CD4-positive, alpha-beta T cell treated with Interleukin-12 subunit alpha and Interleukin-12 subunit beta, for 1 hour (primary cell): ENCODE results near the gene NMNAT3.
A peak's percentile ranks its signal among the peaks of the same experiment; 100 is the strongest.

Source experiments
- DNase-seq: peaks from one replicate; pipeline ENCODE4 v3.0.0-alpha.2; 2020

NMNAT3 gene

DNA sequence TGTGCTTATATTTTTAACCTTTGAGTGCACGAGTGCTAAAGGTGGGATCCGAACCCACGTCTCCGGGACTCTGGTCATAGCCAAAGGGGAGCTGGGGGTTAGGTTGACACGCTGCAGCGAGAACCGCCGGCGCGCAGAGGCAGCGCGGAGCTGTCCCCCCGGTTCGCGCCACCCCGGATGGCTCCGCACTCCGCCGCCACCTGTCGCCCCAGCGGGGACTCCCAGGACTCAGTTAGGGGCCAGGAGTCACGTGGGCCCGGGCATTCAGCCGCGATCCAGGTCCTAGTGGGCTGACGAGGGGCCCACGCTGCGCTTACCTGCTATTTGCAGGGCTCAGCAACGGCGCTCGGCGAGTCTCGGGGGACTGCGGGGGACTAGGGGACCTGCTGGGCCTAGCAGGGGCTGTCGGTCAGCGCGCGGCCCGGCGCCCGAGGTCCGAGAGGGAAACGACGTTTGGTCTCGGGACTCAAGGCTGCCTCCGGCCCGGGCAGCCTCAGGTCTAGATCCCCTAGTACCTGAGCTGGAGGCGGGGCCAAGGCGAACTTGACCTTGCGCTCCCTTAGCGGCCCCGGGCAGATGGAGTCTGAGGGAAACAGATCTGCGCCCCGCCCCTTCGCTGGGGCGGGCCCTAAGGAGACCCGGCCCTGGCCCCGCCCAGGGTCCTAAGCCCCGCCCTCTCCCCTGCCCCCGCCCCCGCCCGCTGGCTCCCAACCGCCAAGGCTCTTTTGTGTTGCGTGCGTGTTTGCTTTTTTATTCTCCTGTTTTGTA, at the start of gene NMNAT3:
NMNAT3 (minus strand) TSS at position 585 of the 768 bp plus-strand sequence. CDS start 50,248 bp downstream, outside the sequence.
- peak; percentile 78 for DNase-seq

DNA sequence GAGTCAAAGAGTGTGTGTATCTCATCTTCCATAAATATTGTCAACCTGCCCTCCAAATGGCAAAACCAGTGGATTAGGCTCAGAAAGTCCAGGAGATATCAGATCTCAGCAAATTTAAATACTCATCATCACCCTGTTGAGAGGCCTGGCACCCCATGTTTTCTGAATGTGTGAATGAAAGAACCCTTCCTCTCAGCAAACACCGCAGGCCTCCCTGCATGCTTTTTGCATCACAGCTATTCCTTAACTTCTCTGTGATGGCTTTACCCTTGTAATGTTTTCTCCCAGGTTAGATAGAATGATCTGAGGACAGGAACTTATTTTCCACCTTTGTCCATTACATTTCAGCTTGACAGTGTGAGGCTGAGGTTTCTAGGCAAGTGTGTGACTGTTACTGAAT, 43.6 kb upstream of the NMNAT3 start:
- no peak for DNase-seq

DNA sequence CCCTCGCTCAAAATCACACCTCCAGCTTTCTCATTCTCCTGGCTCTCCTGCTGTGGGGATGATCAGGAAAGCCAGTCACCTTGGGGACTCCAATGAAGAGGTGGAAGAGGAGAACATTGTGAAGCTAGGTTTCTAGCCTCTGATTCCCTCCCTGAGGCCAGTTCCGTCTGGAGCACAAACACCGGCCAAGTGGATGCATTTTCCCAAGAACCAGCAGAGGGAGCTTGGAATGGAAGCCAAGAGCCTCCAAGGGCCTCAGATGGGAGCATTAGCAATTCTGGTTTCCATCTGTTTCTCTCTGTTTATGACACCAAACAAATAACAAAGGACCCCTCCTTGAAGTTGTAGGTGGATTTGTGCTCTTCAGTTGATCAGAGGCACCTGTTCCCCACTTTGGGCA, 40.6 kb upstream of the NMNAT3 start:
- DNase-seq, result no peak

DNA sequence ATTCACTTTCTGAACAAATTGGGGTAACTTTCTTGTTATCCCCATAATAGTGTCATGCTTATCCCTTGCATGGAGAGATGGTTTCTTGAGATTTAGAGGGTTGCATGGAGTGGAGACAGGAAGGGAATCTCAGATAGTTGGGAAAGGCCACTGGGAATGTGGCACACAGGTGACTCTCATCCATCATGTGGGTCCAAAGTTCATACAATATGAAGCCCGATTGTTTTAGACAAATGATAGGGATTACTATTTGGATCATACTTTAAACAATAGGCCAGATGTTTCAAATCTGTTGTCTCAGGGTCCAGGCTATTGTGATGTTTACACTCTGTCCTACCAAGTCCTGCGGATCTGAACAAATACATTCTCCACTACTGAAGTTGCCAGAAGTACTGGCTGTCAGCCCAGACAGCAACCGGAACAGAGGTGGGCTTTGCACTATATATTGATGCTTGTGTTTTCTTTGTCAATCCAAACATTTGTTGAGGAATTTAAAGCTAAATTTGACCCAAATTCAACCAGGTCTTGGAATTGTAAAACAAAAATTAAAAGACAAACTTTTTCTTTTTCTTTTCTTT, 39.2 kb upstream of the NMNAT3 start:
- DNase-seq, result no peak

DNA sequence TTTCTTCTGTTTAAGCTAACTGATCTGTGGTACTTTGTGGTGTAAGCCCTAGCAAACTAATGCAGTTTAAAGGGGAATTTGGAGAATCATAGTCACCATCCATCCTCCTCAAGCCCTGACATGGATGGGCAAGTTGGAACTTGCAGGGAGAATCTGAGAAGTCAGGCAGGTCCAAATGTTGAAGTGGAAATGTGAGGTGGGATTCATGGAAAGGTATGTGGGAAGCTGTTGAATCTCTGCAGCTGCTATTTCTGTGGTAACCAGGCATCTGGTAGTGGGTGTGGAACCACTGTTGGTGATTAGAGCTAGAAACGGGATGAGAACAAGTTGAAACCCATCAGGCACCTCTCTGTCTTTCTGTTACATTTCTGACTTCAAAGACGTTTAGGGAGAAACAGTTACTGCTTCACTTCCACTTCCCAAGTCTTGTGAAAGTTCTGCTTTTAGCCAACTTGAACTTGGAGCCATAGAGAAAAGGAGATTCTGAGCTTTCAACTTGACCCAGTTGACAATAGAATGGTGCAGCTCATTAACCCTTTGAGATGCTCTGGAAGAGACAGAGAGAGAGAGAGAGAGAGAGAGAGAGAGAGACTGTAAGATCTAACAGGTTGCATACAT, 38.1 kb upstream of the NMNAT3 start:
- DNase-seq, result no peak

DNA sequence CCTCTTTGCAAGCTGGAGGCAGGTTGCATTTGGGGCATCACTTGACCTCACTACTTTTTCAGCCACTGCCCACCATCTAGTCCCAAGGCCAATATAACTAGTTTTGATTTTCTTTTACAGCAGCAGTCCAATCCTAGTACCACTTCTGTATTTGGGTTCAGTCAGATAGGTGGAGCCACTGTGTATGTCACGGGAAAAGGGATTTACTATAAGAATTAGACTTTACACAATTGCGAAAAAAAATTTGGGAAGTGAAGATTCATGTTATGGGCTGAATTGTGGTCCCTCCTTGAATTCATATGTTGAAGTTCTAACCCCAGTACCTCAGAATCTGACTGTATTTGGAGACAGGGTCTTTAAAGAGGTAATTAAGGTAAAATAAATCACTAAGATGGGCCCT, 37.4 kb upstream of the NMNAT3 start:
- DNase-seq, result no peak

DNA sequence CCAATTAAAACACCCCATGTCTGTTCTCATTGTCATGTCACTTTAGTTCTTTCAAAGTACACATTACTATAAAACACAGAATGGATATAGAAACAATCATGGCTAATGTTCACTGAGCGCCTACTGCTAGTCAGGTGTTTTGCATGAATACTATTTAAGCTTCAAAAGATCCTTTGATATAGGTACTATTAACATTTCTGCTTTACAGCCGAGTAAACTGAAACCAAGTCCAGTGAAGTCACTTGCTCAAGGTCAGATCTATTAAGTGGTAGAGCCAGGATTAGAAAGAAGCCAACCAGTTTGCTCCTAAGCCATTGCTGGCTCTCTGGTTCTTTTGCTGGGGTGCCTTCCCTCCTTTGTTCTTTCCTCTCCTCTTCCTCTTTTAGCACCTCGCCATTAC, 32.4 kb upstream of the NMNAT3 start:
- DNase-seq, result no peak

DNA sequence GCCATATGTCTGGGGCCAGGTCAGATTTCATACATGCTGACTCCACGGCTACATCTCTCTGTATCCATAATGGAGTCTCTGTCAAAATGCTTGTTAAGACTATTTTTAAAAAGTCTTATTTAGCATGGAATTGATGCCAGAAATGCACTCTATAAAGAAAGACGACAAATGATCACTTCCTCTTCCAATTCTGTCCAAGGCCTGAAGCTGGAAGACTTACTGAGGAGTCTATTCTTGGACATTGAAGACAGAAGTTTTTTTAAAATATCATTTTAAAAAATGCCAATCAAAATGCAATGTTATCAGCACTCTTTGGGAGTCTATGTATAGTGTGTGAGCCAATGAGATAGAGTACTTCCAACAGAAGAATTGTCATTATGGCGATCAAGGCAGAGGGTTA, 27.9 kb upstream of the NMNAT3 start:
- no peak for DNase-seq

DNA sequence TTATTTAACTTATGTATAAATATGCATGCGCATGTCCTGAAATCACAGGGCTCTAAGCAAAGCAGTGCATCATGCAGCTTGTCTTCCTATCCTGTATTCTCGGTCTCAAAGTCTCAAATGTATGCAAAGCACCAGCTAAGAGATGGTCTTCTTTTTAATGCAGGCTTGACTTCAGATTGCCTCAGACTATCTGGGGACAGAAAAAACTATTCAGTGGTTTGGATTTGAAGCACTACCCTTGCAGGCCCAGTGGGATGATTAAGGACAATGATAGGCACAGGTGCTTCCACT, 18.5 kb upstream of the NMNAT3 start:
- no peak for DNase-seq

DNA sequence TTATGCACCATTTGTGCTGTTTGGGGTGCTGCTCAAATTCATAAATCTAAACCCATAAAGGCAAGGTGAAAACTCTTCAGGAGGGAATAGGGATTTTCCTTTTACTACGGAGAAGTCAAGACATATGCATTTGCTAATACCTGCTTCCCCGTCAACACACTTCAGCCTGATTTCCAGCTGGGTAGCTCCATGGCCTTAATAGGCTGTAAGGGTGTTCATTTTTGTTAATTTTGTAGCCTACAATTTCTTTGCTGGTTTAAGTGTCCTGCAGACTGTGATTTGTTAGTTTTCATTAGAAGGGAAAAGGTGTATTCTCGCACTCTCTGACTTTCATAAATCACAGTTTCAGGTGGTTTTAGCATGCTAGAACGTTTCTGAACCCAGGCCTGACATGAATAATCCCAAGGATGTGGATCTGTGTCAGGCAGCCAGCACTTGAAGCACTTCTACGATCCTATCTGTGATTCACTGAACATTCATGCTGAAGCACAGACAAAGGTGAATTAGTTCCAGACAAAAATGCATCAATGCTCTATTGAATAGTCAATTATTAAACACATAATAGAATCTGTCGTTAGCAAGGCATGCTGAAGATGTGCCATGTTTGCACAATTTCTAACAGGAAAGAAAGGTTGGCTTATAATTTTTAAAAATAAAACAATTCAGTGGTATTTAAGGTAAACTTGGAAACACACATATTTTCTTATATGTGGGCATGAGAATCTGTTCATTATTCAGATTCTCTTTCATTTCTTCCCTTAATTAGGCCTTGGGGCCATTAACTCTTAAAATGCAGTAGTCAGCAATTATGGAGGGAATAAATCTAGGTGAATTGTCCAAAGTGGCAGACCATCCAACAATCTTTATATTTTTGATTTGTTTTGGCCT, 17.9 kb upstream of the NMNAT3 start:
- DNase-seq, result no peak

DNA sequence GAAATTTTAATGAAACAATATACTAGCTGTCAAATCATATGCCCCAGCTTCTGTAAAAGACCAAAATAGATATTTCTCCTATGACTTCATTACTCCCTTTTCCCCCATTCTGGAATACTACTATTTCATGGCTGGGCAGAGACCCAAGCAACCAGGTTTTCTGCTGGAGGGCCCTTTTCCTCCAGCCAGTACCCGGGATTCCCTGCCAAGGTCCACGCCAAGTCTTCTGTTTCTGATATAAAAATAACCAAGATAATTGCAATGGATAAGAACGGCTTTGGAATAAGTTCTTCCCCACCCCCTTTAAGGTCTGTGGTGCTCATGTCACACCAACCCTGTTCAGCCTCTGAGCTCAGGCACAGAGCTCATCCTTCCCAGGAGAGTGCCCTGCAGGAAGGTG, 17.2 kb upstream of the NMNAT3 start:
- DNase-seq, result no peak

DNA sequence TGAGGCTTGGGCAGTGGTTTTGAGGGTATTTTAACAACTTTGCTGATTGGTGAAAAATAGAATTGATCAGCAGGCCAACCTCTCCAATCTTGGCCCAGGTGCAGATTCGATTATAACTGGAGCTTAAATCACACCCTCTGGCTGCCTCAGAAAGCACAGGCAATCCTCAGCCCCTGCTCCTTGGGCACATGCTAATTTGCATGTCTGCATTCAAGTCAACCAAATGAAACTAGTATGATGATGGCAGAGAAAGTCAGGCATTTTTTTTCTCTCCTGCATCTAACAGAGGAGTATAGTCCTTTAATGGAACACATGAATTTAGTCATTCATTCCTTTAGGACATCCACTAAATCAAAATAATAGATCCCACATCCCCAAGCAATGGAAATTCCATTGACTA, 16.8 kb upstream of the NMNAT3 start:
- DNase-seq, result no peak

DNA sequence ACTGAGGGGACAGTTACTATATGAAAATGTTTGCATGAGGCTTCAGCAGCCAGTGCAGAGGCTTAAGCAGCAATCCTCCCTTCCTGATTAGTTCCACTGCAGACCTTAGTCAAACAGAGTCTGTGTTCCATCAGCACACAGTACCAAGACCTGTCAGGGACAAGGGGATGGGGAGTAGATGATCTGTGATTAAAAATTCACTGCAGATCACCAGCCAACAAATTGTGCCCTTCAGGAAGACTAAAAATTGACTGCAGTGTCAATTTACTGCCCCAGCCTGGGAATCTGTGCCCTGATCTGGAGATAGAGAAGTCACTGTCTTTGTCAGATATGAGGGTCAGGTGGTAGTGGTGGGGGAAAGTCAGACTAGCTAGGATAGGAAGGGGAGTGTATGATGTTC, 13.8 kb upstream of the NMNAT3 start:
- no peak for DNase-seq

DNA sequence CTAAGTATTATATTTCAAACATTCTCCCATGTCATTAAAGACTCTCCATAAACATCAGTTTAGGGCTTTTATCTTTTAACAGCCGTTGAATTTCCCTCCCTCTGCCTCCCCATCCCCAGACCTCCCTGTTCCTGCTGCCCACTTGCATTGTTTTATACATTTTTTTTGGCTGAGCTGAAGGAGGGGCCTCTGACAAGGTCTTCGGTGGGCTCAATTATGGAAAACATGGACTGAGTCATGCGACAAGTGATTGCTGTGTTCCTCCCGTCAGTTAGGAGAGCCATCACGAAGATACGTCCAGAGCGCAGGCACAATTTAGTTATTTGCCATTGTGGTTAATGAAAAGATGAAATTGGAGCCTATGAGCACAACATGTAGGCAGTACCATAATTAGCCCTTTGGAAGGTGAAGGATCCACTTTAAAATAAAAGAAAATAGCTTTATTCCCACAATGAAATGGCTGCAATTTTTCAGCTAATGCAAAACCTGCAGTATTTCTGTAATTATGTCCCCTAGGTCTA, 12.0 kb upstream of the NMNAT3 start:
- no peak for DNase-seq

DNA sequence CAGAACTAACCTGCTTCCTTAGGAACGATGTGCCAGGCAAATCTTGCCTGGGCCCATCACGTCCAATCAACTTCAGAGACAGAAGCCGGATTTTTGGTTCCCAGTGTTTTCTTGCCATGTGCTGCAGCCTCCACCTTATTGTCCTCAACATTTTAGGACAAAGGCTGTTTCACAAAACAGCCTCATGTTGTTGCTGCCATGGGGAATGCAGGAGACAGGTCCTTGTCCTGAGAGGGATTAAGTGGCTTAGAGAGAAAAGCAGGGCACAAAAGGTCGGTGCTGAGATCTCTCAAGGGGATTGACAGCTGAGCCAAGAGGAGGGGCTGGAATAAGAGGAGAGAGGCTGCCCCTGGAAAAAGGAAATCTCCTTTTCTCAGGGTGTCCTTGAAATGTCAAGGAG, 11.3 kb upstream of the NMNAT3 start:
- no peak for DNase-seq

DNA sequence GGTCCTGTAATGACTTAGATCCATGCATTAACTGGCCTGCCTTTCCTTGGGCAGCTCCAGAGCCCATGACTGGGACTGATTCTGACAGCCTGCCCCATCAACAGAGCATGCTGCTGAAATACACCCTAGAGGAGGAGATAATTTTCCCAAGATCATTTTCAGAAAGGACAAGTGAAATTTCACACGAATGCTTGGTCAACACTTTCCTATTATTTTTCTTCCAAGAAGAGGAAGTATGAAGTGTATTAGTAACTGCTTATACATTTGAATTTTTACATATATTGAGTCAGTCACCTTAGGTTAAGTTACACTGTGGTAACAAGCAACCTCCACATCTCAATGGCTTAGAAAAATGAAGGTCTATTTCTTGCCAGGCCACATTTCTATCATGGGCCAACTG, 9.7 kb upstream of the NMNAT3 start:
- no peak for DNase-seq

DNA sequence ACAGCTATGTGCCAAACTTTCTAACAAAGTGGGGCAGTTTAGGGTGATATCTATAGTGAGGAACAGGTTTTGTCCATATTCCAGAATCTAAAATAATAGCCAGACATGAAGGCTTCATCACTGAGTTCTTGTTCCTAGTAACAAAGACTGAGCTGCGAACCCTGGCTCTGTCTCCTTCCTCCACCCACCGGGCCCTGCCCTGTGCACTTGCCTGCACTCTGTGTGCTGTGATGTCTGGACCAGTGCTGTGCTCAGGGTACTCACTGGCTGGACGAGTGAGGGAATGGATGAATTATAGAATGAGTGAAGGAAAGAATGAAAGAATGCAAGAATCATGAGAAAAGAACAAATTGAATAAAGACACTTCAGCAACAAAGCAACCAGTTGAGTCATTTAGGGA, 8.9 kb upstream of the NMNAT3 start:
- DNase-seq, result no peak

DNA sequence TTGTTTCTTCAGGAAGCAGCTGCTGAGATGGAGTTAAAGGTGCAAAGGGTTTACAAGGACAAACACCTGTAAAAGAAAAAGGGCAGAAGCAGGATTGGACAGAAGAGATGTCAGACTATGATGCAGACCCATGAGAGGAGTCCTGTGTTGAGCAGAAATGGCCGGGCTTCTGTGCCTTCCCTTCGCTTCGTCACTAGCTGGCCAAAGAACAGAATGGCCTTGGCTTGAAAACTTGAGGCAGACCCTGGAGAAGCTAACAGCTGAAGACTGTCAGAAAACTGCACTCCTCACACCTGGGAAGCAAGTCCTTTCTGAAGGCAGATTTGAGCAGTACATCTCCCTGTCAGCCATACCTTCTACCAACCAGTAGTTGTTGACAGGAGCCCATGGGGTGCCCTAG, 8.4 kb upstream of the NMNAT3 start:
- no peak for DNase-seq

DNA sequence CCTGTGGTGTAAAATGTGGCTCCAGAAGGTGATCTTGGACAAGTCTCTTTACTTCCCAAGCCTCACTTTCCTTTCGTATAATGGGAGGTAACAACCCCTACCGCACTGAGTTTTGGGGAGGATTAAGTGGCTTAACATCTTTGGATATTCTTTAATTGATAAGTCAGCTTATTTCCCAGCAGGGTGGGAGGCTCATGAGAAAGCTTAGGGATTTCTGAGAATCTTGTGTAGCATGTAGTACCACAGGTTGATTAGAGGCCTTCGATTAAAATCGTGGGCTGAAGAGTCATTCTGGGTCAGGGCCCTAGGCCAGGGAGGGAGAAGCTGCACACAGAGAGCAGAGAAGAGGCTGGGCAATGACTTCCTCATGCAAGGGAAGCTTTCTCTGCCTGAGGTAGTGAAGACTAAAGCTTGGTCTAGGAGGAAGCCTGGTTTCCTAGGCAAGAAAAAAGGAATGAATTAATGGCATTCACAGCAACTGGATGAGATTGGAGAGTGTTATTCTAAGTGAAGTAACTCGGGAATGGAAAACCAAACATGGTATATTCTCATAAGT, 1.5 kb upstream of the NMNAT3 start:
- DNase-seq, result no peak

DNA sequence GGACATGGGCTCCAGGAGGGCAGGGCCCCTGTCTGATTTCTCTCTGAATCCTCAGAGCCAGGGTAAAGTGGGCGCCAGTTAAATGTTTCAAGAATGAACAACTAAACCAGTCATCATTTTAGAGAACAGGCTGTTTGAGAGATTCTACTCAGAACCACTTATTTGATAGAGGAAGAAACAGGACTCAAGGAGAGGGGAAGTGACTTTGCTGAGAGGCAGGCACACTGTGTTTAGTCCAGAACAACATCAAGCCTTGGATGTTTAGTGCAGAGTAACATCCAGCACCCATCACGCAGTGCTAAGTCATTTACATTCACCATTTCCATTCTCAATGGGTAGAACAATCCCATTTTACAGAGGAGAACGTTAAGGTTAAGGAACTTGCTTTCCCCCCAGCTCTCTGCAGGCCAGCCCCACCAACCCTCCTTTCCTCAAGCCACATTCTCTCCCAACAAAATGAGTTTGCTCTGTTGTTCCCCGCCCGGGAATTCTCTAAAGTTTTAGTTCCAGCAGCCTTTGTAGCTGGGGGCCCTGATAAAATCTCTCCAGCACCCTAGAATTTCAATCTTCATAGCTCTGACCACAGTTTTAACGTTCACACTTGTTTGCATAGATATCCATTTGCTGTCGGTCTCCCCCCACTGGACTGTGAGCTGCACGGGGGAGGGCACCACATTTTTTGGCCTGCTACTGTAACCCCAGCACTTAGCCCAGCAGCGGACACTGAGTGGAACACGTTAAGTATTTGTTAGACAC, 962 bp downstream of the NMNAT3 start:
- DNase-seq, result no peak

DNA sequence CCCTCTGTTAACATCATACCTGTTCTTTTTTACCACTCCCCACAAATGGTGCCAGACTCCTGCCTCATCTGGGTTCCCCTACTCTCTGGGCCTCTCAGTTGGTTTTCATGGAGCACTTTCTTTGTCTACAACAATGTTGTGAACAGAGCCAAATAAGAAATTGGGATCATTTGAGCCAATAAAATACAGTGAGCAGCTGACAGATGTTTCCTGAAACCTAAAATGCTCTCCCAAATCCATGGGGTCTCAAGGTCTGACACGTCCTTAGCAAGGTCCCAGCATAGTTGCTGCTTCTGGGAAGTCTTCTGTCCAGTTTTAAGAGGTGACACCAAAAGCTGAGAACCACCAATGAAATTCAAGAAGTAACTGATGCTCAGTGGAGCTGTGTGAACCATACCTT, 1.7 kb downstream of the NMNAT3 start:
- DNase-seq, result no peak

DNA sequence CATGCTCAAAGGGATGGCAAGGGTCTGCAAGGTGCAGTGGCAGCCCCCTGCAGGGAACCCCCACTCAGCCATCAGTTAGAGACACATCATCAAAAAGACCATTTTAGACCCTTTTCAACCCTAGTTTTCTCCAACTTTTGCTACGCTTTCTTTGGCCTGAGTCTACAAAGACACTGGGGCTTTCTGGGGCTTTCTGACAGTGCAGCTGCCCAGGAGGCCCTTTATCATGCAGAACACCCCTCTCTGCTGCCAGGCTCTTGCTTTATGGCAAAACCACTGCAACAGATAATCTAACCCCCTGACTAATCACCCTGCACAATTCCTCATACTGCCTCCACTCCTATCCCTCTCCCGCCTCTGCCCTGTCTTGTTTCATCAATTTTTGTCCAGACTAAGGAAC, 2.4 kb downstream of the NMNAT3 start:
- no peak for DNase-seq
